ENCODE data around the gene GIT2.

DNA sequence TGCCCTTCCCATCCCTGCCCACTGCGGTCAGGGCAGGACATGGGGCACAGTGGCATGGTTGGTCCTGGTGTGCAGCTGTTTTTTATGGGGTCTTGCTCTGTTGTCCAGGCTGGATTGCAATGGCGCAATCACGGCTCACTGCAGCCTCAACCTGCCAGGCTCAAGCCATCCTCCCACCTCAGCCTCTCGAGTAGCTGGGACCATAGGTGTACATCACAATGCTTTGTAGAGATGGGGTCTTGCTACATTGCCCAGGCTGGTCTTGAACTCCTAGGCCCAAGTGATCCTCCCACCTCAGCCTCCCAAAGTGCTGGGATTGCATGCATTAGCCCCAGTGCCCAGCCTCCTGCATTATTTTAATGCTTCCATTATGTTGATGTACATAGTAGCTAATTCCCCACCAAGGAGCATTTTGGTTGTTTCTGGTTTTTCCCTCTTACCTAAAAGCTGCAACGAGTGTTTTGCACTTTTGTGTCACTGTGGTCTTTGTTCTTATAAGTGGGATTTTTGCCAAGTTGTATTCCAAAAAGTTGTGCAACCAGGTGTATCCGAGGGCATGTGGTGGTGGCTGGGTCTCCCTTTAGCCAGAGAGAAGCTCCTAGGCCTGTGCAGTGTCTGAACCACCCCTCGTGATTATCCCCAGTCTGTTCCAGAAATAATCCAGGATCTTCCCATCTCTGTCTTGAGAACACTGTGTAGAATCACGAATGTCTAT, 85.8 kb downstream of the GIT2 start:
- TF ChIP-seq EZH2 (IDR thresholded peaks at IDR 0.05; ENCODE audit: insufficient read depth, poor library complexity, severe bottlenecking) (no peak), EZH2phosphoT487 (IDR thresholded peaks at IDR 0.05; ENCODE audit: insufficient read depth, low read depth) (no peak)
